HG03066 (cell line): ENCODE measurements around the gene NIN.
A peak's percentile ranks its signal among the peaks of the same experiment; 100 is the strongest.
"Not testable (repeated sequence)": the region's sequence is repeated elsewhere in the genome, so short reads cannot be mapped to it uniquely, and the experiment has no call there.

ENCODE experiments used
- ATAC-seq: cut with Tn5 transposase; IDR thresholded peaks from one replicate; pipeline ENCODE4 v1.9.1; 2021; ENCODE audit warnings: low read depth; ENCODE audit not compliant: unreplicated experiment

The NIN gene

DNA sequence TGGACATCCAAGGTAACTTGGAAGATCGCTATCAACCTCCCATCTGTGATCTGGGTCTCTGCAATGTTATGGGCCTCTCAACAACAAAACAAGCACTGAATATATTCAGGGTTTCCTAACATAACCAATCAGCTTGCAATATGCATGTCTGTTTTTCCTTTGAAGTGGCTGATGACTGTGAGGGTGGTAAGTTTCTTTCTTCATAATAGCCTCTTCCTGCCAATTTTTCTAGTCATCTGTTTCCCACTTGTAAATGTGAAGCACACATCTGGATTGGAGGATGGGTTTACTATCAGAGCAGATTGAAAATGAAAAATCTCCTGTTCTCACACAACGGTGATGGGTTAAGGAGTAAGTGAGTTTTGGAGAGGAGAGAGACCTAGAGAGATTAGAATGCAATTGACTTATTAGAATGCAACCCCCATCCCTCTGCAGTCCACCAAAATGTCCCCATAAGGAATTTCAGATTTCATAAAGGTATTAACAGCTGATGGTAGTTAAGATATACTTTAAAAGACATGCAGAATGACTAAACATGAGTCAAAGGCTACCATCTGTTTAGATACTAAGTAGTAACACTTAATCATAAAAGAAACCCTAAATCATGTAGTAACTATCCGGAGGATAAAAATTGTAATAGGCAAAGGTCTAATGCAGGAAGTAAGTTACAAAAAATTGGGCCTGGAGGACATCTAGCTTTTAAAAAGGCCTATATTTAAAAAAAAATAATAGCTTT is 104.4 kb downstream of the NIN start:
- ATAC-seq = no peak

DNA sequence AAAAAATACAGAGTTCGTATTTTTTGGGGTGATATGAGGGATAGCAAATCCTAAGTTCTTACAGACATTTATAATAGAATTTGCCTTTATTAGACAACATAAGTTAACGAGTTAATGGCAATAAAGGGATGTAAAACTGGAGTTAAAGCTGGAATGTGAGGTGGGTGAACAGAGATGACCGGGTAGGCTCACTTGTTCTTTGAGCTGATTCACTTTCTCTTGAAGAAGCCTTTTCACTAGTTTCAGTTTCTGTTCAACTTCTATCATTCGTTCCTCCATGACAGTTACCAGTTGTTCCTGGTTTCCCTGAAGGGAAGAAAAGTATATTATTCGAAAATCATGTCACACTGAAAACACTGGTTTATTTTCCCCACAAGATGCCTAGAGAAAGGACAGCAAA is 105.2 kb downstream of the NIN start:
- no peak for ATAC-seq

DNA sequence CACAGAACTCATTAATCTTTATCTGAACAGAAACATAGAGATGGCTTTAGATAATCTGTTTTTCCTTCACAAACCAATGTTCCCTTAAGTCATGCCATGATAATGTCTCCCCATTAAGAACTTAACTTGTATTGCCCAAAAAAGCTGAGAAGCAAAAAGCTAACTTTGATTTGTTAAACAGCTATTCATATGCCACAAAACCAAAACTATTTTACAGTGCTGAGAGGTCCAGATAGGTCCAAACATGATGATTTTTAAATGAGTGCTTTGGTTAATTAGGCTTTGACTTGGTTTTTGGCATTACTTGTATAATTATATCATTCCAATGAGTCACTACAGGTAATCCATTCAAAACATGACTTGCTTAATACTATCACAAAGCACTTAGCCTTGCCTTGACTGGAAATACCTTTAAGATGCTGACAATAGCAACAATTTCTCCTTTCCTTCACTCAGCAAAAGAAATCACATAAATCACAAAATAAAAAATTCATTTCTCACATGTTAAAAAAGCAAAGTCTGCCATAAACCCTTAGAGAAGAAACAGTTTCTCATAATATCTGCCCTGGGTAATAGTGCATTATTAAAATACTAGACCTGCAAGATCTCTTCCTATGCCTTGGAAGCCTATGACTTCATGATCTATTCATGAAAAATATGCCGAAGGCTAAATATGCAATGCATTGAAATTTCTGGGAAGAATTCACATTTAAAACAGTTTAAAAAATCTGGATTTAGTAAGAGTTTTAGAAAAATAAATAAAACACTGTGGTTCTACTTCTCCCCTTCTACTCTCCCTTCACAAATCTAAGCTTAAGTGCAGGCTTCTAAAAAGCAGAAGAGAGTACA is 110.8 kb downstream of the NIN start:
- ATAC-seq = no peak

DNA sequence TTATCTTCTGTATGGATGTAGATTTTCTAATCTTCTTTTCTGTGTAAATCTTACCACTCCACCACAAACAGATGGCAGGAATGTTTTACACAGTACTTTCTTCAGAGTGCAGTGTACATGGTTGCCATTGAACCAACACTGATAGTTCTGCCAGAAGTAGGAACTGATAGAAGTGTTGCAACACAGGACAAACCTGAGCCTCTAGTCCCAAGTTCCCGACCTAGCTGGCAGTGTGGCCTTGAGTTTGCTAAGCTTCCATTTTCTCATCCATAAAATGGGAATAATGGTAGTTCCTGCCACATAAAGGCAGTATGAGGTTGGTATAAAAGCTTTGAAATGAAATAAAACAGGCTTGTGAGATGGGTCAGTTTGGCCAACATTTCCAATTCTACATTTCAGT is 112.0 kb downstream of the NIN start:
- ATAC-seq = no peak

DNA sequence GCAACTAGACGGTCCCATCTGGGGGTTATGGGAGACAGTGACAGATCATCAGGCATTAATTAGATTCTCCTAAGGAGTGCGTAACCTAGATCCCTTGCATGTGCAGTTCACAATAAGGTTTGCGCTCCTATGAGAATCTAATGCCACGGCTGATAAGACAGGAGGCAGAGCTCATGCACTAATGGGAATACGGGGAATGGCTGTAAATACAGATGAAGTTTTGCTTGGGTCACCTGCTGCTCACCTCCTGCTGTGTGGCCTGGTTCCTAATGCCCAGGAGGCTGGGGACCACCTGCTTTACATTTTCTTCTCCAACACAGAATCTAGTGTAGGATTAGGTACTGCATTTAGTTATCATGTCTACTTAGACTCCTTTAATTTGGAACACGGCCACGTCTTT is 113.2 kb downstream of the NIN start:
- ATAC-seq = no peak

DNA sequence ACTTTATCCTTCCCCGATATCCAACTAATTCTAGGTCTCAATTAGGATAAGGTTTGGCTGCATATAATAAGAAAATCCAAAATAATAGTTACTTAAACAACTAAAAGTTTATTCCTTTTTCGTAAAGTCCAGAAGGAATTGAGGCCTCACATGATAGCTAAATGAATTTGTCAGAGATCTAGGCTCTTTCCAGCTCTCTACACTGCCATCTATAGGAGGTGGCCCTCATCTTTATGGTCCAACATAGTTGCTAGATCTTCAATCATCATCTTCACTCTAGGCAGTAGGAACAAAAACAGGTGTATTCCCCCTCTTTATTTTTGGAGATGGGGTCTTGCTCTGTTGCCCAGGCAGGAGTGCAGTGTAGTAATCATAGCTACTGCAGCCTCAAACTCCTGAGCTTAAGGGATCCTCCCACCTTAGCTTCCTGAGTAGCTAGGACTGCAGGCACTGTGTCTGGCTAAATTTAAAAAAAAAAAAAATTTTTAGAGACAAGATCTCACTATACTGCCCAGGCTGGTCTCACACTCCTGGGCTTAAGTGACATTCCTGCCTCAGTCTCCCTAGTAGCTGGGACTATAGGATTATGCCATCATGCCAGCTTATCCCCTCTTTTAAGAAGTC is 116.4 kb downstream of the NIN start:
- no peak for ATAC-seq

DNA sequence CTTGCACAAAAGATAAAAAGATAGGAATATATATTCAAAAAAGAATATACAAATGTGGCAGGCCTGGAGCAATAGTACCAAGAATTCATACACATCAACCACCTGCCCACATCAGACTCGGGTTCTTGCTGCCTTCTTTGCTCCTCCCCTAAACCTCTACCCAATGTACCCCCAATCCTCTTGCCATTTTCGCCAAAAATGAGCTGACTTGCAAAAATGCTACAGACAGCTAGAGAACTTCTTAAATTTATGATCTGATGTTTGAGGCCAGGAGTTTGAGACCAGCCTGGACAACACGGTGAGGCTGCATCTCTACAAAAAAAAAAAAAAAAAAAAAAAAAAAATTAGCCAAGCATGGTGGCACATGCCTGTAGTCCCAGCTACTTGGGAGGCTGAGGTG is 119.9 kb downstream of the NIN start:
- ATAC-seq = no peak

DNA sequence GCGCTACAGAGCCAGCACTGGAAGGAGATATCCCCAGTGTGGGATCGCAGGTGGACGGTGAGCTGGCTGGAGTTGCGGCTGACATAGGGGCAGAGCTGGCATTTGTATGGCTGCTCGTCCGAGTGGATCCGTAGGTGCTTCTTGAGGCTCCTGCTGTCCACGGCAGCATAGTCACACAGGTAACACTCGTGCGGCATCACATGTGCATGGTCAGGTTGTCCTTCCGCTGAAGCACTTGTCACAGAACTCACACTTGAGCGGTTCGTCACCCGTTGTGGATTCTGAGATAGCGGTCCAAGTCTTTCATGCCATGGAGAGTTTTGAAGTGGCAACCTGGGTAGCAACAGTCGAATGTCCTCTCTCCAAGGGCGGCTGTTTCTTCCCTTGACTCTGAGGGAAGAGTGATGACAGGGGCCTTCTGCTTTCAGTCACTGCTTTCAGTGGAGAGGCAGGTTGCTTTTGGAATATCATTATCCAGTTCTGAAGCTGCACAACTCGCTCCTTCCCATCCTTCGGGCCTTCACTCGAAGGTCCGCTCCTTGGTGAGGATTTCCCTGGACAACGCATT is 125.9 kb downstream of the NIN start:
- ATAC-seq = no peak

DNA sequence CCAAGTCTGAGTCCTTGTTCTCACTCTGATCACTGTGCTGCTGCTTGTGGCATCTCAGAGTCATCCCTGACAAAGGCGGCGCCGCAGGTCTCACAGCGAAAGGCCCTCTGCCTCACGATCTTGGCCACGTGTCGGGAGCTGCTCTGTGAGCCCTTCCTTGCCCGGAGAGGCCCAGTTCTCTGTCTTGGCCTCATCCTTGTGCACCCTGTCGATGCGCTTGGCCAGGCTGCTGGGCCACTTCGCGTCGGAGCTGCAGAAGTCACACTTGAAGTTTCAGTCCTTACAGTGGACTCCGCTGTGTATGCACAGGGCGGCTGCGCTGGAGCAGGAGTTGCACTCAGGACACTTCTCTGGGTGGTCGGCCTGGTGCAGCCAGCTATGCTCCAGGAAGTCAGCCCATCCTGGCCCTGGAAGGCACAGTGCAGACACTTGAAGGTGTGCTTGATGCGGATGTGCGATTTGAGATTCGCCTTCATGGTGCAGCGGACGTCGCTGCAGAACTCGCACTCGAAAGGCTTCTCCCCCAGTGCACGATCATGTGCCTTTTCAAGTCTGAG is 126.4 kb downstream of the NIN start:
- no peak for ATAC-seq

DNA sequence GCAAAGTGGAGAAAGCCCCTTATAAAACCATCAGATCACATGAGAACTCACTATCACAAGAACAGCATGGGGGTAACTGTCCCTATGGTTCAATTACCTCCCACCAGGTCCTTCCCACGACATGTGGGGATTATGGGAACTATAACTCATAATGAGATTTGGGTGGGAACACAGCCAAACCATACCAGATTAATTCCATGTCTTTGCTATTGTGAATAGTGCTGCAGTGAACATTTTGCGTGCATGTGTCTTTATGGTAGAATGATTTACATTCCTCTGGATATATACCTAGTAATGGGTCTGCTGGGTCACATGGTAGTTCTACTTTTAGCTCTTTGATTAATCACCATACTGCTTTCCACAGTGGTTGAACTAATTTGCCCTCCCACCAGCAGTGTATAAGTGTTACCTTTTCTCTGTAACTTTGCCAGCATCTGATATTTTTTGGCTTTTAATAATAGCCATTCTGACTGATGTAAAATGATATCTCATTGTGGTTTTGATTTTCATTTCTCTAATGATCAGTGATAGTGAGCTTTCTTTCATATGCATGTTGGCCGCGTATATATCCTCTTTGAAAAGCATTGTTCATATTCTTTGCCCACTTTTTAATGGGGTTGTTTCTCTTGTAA is 133.2 kb downstream of the NIN start:
- ATAC-seq = no peak

DNA sequence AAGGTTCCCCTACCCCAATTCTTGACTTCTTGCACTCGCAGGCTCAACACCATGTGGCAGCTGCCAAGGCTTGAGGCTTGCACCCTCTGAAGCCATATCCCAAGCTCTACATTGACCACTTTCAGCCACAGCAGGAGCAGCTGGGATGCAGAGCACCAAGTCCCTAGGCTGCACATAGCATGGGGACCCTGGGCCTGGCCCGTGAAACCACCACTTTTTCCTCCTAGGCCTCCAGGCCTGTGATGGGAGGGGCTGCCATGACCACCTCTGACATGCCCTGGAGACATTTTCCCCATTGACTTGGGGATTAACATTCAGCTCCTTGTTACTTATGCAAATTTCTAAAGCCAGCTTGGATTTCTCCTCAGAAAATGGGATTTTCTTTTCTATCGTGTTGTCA is 136.7 kb downstream of the NIN start:
- ATAC-seq = not testable (repeated sequence)

DNA sequence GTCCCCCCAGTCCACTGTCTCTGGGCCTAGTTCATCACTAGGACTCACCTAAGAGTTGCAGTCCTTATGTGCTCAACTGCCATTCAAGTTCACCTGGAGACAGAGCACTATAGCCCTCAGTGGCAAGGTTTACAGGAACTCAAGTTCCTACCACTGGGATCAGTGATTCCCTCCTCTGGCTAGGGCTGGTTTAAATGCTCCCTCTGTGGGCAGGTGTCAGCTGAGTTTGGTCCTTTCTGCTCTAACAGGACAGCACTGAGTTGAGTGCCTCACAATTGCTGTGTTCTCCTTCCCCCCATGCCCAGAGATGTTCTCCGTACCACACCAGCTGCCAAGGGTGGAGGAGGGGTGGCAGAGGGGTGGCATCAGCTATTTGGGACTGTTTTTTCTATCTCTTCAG is 142.1 kb downstream of the NIN start:
- ATAC-seq = no peak

DNA sequence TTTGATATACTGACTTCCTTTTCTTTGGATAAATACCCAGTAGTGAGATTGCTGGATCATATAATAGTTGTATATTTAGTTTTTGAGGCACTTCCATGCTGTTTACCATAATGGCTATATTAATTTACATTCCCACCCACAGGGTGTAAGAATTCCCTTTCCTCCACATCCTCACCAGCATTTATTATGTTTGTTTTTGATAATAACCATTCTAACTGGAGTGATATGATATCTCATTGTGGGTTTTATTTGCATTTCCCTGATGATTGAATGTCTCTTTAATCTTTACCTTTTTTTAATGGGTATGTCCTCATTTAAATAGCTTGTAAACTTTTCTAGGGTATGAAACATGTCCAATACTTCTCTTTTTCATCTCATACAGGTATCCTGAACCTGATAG is 151.3 kb downstream of the NIN start:
- no peak for ATAC-seq

DNA sequence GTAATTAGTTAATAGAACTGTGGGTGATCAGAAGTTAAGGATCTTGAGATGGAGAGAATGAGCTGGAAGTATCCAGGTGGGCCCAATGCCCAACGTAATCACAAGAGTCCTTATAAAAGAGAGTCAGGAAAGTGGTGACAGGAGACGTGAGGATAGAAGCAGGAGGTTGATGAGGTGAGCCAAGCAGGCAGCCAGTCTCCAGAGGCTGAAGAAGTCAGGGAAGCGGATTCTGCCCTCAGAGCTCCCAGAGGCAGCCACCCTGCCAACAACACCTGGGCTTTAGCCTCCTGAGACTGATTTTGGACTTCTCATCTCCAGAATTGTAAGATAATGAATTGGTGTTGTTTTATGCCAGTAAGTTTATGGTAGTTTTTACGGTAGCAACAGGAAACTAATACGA is 152.8 kb downstream of the NIN start:
- no peak for ATAC-seq

DNA sequence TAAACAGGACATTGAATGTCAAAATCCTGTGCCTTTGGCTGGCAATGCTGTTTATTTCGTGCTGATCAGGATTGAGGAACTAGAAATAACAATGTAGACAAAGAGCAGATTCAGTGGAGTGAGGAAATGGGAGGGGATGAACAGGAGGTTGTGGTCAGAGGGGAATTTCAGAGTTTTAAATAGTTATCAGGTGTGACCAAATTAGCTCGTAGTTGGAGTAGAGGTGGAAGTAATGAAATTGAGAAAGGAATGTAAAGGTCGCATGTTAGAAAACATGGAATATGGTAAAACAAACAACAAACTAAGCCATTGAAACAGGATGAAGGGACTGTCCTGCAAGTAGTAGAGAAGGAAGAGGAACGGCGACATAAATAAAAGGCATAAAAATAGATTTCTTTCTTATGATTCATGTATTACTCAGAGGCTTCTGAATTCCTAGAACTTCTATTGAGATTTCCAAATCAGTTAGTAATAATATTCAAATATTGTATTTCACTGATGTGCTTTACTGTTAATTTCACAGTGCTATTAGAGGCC is 153.4 kb downstream of the NIN start:
- peak; percentile 60 for ATAC-seq

DNA sequence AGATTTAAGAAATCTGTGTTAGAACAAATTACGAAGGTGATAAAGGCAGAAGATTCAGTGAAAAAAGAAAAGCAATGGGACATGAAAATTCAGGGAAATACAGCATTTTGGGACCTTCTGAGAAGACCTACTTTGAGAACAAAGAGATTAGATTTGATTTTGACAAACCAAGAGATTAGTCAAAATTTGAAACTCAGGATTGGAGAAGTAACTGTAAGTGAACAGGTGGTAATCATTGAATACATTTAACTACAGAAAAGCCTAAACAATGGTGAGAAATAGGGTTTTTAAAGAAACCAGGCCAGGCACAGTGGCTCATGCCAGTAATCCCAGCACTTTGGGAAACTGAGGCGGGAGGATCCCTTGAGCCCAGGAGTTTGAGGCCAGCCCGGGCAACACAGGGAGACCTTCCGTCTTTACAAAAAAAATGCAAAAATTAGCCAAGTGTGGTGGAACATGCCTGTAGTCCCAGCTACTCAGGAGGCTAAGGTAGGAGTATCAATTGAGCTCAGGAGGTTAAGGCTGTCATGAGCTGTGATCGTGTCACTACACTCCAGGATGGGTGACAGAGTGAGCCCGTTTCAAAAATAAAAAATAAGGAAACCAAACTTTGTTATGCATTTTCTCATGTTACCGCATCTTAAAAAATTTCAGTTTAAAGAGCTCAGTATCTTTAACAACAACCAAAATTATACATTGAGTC is 154.0 kb downstream of the NIN start:
- peak; percentile 32 for ATAC-seq

DNA sequence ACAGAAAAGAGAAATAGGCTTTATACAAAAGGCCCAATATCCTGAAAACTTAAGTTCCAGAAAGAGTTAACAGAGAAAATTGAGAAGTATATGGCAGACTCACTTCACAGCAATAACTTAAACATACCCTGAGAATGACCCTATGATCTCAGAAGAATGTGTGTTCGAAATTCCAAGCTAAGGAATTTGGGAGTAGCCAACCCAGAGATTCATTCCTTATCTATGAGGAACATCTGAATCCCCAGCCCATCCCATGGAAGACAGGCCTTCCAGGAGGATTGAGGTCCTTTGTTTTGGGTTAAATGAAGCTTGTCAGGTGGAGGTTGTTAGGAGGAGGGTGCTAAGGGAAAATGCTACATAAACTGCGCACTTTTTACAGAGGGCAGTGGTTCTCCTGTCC is 155.4 kb downstream of the NIN start:
- ATAC-seq = no peak

DNA sequence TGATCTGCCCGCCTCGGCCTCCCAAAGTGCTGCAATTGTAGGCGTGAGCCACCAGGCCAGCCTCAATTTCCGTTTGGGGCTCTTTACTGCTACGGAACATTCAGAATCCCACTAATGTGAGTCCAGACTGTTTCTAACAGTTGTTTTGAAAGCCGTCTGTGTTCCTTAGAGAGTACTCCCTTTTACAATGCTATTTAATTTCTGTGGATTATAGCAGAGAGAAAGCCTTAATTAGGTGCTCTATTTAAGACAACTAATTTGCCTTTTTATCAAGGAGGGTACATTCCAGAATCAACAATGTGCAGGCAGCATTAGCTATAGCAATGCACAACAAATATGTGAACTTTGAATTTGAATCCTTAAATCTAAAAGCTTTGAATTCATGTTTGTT is 160.1 kb downstream of the NIN start:
- ATAC-seq = no peak

DNA sequence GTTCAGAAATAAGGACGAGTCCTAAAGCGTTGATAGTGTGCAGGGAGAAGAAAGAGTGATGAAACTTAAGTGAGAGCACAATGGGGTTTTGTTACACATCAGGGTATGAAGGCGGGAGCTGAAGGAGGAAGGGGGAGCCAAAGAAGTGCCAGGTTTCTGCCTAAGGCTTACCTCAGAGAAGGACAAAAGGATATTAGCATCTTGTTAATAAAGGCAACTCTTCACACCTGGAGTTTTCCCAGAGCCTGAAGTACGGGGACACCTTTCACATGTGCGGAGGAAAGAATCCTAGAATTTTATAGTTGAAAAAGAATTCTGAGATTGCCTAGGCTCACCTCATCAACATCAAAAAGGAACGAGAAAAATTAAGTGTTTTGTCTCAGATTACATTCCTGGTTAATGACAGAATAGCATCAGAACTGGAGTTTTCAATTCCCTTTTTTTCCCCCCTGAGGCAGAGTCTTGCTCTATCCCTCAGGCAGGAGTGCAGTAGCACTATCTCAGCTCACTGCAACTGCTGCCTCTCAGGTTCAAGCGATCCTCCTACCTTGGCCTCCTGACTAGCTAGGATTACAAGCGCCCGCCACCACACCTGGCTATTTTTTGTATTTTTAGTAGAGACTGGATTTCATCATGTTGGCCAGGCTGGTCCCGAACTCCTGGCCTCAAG is 160.6 kb downstream of the NIN start:
- no peak for ATAC-seq
